Uterus (tissue), 2 donors: ENCODE results near the gene ALG12.

ENCODE experiments used
- CTCF ChIP-seq, 4 experiments: fragments of 200-600 bp in 2 of 4; fragments of 450-650 bp in 2 of 4; sonication (generic) in 2 of 4; IDR thresholded peaks; one replicate each; pipeline ENCODE4 v1.5.1; 2016 to 2019; ENCODE audit warnings: antibody characterized with exemption in 4 of 4, mild to moderate bottlenecking in 2 of 4, moderate library complexity in 1 of 4
- POLR2A ChIP-seq, 2 donors: fragments of 450-650 bp; IDR thresholded peaks; one replicate each; pipeline ENCODE4 v1.6.1; 2016; ENCODE audit warnings: antibody characterized with exemption in 2 of 2, mild to moderate bottlenecking in 1 of 2, moderate library complexity in 1 of 2

GRCh38 chr22:49867303-49868265, 50.7 kb downstream of the ALG12 start:
- no peak for TF ChIP-seq CTCF (IDR thresholded peaks at IDR 0.05)
- TF ChIP-seq POLR2A (IDR thresholded peaks at IDR 0.05), result no peak
